PC-9 (cell line): ENCODE measurements around the gene UVSSA. TPM values are rescaled to one million over a fixed set of nuclear protein-coding genes. Genes with fewer than 3 reads are reported as not detected.

Experiments used
- BruUV-seq: library from RNA; stranded (reverse); fragments of 400-500 nt; replicated peaks from 2 replicates; lab custom pipeline; 2021; lab: Mats Ljungman, UMichigan
- CTCF ChIA-PET: fragments of 300-600 bp; sonication (Branson Sonifier 250); formaldehyde crosslinking; loops from one replicate; lab custom pipeline; 2022; ENCODE audit warnings: antibody characterized with exemption; lab: Charles Lee
- POLR2A ChIA-PET: fragments of 300-600 bp; sonication (Branson Sonifier 250); formaldehyde crosslinking; loops from one replicate; lab custom pipeline; 2022; ENCODE audit warnings: antibody characterized with exemption; ENCODE audit not compliant: unreplicated experiment; lab: Charles Lee
- DNase-seq, 2 experiments: peaks; one replicate each; pipeline versions ENCODE4 v3.0.0 to v3.0.0-alpha.2; 2015 to 2022; ENCODE audit warnings: mixed read lengths in 1 of 2
- H2AFZ ChIP-seq: fragments of 200-600 bp; sonication (generic); 2 replicates; pipeline ENCODE4 v1.8.1; 2017; ENCODE audit warnings: antibody characterized with exemption
- H3F3A ChIP-seq: fragments of 200-600 bp; sonication (generic); 2 replicates; pipeline ENCODE4 v1.8.1; 2017; ENCODE audit warnings: antibody characterized with exemption, mild to moderate bottlenecking, low read depth; ENCODE audit not compliant: insufficient read depth
- H3K27ac ChIP-seq: fragments of 200-600 bp; sonication (generic); 2 replicates; pipeline ENCODE4 v1.6.1; 2016; ENCODE audit warnings: mixed run types
- H3K27me3 ChIP-seq: fragments of 200-600 bp; sonication (generic); 2 replicates; pipeline ENCODE4 v1.6.1; 2016; ENCODE audit warnings: low read depth, mixed run types; ENCODE audit not compliant: insufficient read depth
- H3K36me3 ChIP-seq: fragments of 200-600 bp; sonication (generic); 2 replicates; pipeline ENCODE4 v1.6.1; 2016; ENCODE audit warnings: low read depth, mixed run types
- H3K4me1 ChIP-seq: fragments of 200-600 bp; sonication (generic); replicated peaks from 2 replicates; pipeline ENCODE4 v1.6.1; 2016; ENCODE audit warnings: mixed run types; ENCODE audit not compliant: insufficient read depth
- H3K4me2 ChIP-seq: fragments of 200-600 bp; sonication (generic); 2 replicates; pipeline ENCODE4 v1.6.1; 2017; ENCODE audit warnings: mixed run types
- H3K4me3 ChIP-seq: fragments of 200-600 bp; sonication (generic); 2 replicates; pipeline ENCODE4 v1.6.1; 2016; ENCODE audit warnings: mixed run types
- H3K79me2 ChIP-seq: fragments of 200-600 bp; sonication (generic); 2 replicates; pipeline ENCODE4 v1.6.1; 2017; ENCODE audit warnings: low read depth, mixed run types
- H3K9me2 ChIP-seq: fragments of 200-600 bp; sonication (generic); 2 replicates; pipeline ENCODE4 v1.8.1; 2017; ENCODE audit warnings: mild to moderate bottlenecking; ENCODE audit not compliant: insufficient read depth
- H3K9me3 ChIP-seq: fragments of 200-600 bp; sonication (generic); 2 replicates; pipeline ENCODE4 v1.8.1; 2016; ENCODE audit warnings: low read depth; ENCODE audit not compliant: insufficient read depth
- H4K20me1 ChIP-seq: fragments of 200-600 bp; sonication (generic); 2 replicates; pipeline ENCODE4 v1.8.1; 2017; ENCODE audit not compliant: insufficient read depth
- EZH2 ChIP-seq: fragments of 200-600 bp; sonication (generic); IDR thresholded peaks from 2 replicates; pipeline ENCODE4 v1.8.0; 2017; ENCODE audit warnings: antibody characterized with exemption, low read depth
- intact Hi-C: fragments of 100-400 bp; cut with micrococcal nuclease; formaldehyde crosslinking; loops from one replicate; pipeline ENCODE4 v1.10.0; 2022; ENCODE audit not compliant: unreplicated experiment
- total RNA-seq: library from RNA; stranded (reverse); gene quantifications from 2 replicates; pipeline ENCODE4 v1.2.3, GENCODE V29; 2021
- TF ChIP-seq, protein P1 (sequence below): fragments of 200-600 bp; sonication (generic); conservative IDR thresholded peaks from 2 replicates; pipeline ENCODE4 v1.6.1; 2017; ENCODE audit warnings: mixed run types, antibody characterized with exemption, mild to moderate bottlenecking, moderate library complexity

The UVSSA gene
- total RNA-seq, 1 experiment from 2014 or later = 24.3 TPM

DNA sequence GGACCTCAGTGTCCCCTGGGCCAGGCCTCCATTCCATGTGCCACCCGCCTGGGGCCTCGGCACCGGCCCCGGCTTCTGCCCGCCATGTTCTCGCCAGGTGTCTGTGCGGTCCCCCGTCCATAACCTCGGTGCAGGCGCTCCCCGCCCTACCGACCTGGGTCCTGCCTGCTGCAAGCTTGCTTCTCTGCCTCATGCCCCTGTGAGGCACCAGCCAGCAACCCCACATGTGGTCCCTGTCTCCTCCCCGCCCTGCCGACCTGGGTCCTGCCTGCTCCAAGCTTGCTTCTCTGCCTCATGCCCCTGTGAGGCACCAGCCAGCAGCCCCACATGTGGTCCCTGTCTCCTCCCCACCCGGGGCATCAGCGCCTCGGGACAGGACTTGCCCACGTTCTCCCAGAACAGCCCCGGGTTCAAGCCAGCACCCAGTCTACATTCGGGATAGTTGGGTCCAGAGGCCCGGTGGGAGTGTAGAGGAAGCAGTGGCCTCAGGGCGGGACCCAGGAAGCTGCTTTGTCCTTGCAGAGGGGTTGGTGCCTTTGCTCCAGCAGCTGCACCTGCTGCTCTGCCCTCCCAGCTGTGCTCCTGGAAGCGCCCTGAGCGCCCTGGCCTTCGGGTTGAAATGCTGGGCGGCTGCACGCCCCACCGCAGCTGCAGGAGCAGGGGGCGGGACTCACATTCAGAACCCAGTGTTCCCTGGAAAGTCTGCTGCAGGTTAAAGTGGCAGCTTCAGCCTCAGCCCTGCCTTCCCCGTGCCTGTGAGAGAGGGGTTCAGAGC lies 20.1 kb upstream of the UVSSA start:
- no peak overlapping the region for H2AFZ ChIP-seq
- H3K4me3 ChIP-seq = no peak overlapping the region
- intact Hi-C loops = loop anchor here (5.0 kb wide), 1 partner anchor 40 kb away; the partner anchor contains the start of gene MAEA
- peaks cover 58% of the 10 kb centered on the region for H3F3A ChIP-seq
- no peak for DNase-seq
- H3K36me3 ChIP-seq = peaks cover 6% of the 10 kb centered on the region; the same call in 1 of the 2 replicates
- H3K27ac ChIP-seq = no peak overlapping the region
- peaks cover 17% of the 10 kb centered on the region for H3K79me2 ChIP-seq
- no peaks in the 10 kb centered on the region for H3K9me3 ChIP-seq
- H3K4me1 ChIP-seq = peaks cover 42% of the 10 kb centered on the region
- H3K27me3 ChIP-seq = no peaks in the 10 kb centered on the region
- no TSS peak for BruUV-seq
- peaks cover 4% of the 10 kb centered on the region; the same call in 1 of the 2 replicates for H4K20me1 ChIP-seq
- no peak for TF ChIP-seq EZH2
- TF ChIP-seq, protein P1, sequence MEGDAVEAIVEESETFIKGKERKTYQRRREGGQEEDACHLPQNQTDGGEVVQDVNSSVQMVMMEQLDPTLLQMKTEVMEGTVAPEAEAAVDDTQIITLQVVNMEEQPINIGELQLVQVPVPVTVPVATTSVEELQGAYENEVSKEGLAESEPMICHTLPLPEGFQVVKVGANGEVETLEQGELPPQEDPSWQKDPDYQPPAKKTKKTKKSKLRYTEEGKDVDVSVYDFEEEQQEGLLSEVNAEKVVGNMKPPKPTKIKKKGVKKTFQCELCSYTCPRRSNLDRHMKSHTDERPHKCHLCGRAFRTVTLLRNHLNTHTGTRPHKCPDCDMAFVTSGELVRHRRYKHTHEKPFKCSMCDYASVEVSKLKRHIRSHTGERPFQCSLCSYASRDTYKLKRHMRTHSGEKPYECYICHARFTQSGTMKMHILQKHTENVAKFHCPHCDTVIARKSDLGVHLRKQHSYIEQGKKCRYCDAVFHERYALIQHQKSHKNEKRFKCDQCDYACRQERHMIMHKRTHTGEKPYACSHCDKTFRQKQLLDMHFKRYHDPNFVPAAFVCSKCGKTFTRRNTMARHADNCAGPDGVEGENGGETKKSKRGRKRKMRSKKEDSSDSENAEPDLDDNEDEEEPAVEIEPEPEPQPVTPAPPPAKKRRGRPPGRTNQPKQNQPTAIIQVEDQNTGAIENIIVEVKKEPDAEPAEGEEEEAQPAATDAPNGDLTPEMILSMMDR = no peak
- no peak overlapping the region for H3K4me2 ChIP-seq
- ChIA-PET POLR2A (no interaction called here), CTCF (no interaction called here)
- no peaks in the 10 kb centered on the region for H3K9me2 ChIP-seq

DNA sequence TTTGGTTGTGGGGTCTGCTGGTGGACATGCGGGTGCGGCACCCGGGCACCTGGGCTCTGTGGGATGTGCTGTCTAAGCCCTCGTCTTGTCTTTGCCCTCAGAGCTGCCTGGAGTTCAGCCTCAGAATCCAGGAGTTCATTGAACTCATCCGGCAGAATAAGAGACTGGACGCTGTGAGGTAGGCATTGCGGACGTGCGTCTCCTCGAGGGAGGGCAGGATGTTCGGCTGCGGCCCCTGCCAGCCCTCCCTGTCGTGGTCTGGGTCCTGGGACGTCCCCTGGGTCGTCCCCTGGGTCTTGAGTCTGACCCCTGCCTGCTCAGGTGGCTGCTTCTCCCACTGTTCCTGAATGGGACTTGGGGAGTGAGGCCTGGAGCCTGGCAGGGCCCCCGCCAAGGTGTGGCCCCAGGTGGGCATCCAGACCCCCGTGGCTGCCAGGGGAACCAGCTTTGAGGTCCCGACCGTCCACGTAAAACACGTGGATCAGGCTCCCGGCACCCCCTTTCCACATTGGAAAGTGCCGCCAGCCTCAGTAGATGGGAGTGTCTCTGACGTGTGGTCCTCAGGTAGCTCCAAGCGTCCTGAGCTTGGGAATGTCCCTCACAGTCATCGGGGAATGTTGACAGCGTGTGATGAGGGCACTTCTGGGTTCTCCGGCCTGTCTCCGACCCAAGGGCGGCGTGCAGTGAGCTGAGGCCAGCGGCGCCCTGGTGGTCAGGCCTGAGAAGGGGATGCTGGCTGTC lies 19.3 kb upstream of the UVSSA start:
- Histone ChIP-seq H2AFZ (no peak overlapping the region), H3K4me2 (no peak overlapping the region), H3F3A (peaks cover 56% of the 10 kb centered on the region), H3K9me3 (no peaks in the 10 kb centered on the region), H3K79me2 (peaks cover 23% of the 10 kb centered on the region), H3K4me1 (peaks cover 42% of the 10 kb centered on the region), H3K4me3 (no peak overlapping the region), H3K9me2 (no peaks in the 10 kb centered on the region), H3K27ac (no peak overlapping the region), H3K36me3 (peaks cover 6% of the 10 kb centered on the region; the same call in 1 of the 2 replicates), H3K27me3 (no peaks in the 10 kb centered on the region), H4K20me1 (peaks cover 4% of the 10 kb centered on the region; the same call in 1 of the 2 replicates)
- no TSS peak for BruUV-seq
- intact Hi-C loops = loop anchor here (5.0 kb wide), 1 partner anchor 40 kb away; the partner anchor contains the start of gene MAEA
- POLR2A ChIA-PET = no interaction called here
- TF ChIP-seq EZH2 = no peak
- TF ChIP-seq, protein P1 = no peak
- CTCF ChIA-PET = no interaction called here
- DNase-seq = no peak
